Prostate gland (tissue), 2 donors: ENCODE results near the gene ANKIB1.

Experiments
- CTCF ChIP-seq, 4 experiments: fragments of 200-600 bp in 2 of 4; fragments of 450-650 bp in 2 of 4; sonication (generic) in 2 of 4; IDR thresholded peaks; 1 replicate in 3 of 4; 2 replicates in 1 of 4; pipeline ENCODE4 v1.5.1; 2016 to 2019; ENCODE audit warnings: antibody characterized with exemption in 4 of 4, mild to moderate bottlenecking in 2 of 4, moderate library complexity in 2 of 4
- POLR2A ChIP-seq: fragments of 450-650 bp; IDR thresholded peaks from one replicate; pipeline ENCODE4 v1.6.1; 2016; ENCODE audit warnings: antibody characterized with exemption, mild to moderate bottlenecking

- TF ChIP-seq CTCF (IDR thresholded peaks at IDR 0.05) (no peak), POLR2A (no peak)
Observed at GRCh38 chr7:92409357-92409756, 163.6 kb downstream of the ANKIB1 start.
